8988T (cell line): ENCODE results near the gene PRR29.

Source experiments
- DNase-seq: peaks from one replicate; pipeline ENCODE4 v3.0.0; 2011

PRR29 gene

DNA sequence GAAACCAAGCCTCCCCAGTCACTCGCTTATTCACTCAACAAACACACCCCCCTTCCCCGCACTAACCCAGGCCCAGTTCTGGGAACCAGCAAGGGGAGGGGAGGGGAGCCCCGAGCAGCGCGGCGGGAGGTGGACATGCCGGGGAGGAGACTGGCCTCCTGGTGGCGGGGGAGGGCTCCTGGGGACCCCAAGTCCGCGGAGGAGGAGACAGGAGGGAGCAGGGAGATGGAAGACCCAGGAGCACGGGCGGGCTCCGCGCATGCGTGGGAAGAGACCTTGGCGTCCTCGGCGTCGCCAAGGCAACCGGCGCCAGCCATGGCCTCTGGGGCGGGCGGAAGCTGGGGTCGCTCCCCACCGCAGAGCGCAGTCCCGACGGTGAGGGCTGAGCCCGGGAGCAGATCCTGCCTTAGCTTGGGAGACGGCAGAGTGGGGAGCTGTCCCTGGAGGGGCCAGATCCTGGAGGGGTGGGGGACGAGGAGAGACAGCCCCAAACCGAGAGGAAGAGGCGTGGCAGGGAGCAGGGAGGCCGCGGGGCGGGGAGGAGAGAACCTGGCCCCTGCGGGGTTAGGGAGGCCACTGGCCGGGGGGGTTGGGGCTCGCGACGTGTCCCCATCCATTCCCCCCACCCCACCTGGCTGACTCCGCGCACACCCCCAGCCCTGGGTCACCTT lies at the start of gene PRR29:
PRR29 (plus strand) TSS at position 302 of the 671 bp plus-strand sequence; CDS start at position 316, 14 bp downstream.
- DNase-seq, result peak; percentile 75

DNA sequence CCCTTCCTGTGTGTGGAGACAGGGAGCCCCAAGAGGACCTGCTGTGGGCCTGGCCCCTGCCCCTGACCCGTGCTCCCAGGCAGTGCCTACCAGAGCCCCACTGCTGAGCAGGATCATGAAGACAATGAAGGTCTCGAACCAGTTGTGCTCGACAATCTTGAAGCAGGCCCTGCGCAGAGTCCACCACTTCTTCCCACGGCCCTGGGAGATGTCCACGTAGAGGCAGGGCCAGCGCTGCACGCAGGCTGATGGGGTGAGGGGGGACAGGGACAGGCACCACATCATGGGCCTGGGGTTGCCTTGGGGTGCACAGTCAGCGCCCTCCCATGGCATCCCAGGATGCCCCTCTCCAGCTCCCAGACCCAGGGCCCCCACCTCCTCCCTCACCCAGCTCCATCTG lies 49.6 kb upstream of the PRR29 start:
- DNase-seq, result no peak

DNA sequence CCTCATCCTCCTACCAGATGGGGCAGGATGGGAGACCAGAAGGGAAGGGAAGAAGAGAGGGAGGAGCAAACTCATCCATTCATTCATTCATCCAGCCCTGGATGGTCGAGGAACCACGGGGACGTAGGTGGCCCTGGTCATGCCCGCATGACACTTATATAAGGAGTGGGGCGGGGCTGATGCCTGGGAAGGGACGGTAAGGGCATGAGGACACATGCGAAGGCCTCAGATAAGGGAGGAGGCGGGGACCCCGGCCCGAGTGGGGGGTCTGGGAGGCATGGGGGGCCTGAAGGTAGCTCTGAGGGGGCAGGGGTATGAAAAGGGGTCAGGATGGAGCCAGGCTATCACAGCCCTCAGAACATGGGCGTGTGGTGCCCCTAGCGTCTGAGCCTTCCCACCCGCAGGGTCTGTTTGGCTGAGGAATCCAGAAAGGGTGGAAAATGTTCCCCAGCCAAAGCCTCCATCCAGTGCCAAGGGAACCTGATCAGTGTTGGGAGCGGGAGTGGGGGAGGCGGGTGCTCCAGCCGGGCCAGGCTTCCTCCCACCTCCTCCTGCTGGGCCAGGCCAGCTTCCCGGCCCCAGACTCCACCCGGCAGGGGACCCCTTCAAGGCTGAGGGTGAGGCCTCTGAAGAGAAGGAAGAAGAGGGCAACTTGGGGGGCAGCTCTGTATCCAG lies 48.4 kb upstream of the PRR29 start:
- no peak for DNase-seq

DNA sequence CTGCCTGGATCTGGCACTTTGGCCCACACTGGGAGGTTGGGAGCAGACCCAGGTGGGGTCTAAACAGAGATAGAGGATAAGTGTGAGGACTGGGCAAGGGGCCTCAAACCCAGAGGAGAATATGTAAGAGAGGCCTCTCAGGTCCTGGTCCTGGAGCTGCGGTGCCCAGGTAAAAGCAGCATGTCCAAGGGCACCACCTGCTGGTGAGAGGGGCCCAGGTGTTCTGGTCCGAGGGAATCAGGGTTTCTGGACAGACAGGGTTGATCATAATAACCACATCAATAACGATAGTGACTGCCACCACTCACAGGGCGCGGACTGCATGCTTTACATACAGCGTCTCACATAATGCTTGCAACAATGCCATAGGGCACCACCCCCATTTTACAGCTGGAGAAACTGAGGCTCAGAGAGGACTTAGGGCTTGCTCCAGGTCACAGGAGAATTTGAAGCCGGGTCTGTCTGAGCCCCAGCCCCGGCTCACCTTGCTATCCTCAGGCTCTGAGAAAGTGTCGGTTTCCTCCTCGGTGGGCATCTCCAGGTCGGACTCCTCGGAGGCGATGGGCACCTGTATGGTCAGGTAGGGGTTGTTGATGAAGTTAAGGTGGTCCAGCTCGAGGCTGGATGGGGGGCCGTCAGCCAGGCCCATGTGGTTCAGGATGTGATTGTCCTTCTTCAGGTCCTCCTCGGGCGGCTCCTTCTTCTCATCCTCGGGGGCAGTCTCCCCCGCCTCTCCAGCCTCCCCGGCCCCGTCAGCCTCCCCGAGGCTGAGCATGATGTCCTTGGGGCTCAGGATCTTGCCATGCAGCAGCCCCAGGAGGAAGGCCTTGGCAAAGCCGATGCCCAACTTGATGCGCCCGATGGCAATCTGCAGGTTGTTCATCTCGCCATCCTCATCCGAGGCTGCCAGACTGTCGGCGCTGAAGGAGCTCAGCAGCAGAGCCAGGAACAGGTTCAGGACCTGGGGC lies 46.9 kb upstream of the PRR29 start:
- peak; percentile 67 for DNase-seq

DNA sequence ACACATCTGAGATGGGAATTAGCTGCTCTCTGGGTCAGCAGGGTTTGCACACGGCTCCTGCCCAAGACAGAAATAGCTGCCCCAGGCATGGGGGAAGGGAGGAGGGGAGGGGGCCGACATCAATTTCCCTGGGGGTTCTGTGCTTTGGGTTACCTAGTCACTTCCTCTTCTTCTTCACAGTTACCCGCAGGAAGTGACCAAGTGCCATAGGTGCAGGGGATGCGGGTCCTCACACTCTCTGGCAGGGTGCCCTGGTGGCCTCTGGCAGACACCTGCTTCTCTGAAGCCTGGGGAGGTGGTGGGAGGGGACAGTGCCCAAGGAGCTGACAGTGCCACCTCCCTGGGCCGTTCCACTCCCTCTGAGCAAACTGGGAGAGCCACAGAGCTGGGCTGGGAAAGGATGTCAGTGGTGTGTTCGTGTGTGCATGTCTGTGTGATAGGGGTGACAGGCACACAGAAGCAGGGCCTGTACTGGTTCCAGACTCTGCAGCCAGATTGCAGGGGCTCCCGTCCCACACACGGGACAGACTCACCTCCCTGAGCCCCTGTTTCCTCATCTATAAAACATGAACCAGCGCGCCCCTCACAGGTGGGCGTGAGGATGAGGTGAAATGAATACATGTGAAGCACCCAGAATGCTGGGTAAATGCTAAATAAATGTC lies 43.6 kb upstream of the PRR29 start:
- no peak for DNase-seq

DNA sequence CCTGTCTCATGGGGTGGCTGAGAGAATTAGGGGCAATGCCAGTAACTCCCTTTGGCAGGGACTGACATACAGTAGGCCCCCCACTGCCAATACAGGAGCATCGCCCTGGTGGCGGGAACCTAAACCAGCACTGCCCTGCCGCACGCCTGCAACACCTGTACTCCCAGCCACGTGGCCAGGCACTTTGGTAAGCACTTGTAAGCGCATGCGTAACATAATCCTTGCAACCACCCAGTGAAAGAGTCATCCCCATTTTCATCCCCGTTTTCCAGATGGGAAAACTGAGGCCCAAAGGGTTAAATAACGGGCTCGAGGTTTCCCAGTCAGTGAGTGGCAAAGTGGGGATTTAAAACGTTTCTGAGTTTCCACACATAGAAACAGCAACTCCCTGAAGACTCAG lies 42.9 kb upstream of the PRR29 start:
- no peak for DNase-seq

DNA sequence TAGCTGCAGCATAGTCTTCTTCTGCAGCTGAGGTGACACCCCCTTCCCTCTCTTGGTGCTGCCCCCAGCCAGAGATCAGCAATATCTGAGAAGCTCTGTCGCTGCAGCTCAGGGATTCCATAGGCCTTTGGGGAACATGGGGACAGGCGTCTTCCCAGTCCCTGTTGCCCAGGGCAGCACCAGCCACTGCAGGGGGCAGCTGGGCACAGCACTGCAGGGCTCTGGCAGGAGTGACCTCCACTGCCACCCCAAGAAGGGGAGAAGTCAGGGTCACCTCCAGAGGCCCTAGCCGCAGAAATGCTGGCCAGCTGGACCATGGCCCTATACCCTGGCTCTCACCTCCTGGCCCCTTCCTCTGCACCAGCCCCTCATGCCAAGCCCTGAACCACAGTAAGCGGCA lies 42.4 kb upstream of the PRR29 start:
- DNase-seq, result no peak

DNA sequence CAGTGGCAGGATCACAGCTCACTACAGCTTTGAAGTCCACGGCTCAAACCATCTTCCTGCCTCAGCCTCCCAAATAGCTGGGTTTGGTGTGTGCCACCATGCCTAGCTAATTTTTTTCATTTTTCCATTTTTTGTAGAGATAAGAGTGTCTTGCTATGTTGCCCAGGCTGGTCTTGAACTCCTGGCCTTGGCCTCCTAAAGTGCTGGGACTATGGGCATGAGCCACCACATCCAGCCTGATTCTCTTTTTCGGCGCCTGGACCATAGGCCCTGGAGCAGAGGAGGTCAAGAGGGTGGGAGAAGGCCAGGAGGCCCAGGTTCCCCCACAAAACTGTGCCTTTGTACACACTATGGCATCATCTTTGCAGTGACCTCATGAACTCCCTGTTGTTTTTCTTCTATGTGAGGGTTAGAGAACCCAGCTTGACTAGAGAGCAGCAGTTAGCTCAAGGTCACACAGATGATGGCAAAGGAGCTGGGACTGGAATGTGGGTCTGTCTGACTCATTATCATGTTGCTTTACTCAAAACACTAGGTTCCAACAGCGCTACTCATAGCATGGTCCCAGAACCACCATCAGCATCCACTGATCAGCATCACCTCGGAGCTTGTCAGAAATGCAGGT lies 41.7 kb upstream of the PRR29 start:
- DNase-seq, result no peak

DNA sequence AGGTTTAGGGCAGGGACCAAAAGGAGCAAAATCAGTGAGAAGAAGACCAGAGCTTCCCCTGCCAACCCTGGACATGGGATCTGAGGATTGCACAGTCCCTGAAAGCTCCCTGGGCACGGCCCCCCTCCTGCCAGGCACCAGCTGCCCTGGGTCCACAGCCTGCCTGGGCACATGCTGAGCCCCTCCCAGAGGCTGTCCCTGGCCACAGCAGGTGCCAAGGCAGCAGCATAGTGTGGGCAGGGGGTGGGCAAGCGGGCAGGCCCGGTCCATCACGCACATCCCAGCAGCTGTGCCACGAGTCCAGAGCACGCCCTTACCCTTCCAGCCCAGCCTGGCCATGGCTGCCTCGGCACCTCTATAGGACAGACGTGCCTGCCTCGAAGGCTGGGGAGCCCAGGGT lies 38.1 kb upstream of the PRR29 start:
- DNase-seq, result no peak

DNA sequence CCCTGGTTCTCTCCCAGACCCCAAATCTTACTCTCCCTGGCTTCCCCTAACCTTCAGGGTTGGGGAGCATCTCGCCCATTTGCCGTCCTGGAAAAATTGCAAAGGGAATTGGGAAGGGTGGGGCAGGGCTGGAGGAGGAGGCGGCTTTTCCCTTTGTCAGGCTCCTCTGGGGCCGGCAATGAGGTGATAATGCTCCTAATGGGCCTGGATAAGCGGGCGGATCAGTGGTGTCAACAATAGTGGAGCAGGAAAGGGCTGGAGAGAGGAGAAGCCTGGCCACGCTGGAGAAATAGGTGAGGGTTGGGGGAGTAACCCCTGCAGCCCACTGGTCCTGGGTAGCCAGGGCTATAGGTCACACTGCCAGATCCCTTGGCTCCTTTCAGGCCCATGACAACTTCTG lies 37.7 kb upstream of the PRR29 start:
- no peak for DNase-seq

DNA sequence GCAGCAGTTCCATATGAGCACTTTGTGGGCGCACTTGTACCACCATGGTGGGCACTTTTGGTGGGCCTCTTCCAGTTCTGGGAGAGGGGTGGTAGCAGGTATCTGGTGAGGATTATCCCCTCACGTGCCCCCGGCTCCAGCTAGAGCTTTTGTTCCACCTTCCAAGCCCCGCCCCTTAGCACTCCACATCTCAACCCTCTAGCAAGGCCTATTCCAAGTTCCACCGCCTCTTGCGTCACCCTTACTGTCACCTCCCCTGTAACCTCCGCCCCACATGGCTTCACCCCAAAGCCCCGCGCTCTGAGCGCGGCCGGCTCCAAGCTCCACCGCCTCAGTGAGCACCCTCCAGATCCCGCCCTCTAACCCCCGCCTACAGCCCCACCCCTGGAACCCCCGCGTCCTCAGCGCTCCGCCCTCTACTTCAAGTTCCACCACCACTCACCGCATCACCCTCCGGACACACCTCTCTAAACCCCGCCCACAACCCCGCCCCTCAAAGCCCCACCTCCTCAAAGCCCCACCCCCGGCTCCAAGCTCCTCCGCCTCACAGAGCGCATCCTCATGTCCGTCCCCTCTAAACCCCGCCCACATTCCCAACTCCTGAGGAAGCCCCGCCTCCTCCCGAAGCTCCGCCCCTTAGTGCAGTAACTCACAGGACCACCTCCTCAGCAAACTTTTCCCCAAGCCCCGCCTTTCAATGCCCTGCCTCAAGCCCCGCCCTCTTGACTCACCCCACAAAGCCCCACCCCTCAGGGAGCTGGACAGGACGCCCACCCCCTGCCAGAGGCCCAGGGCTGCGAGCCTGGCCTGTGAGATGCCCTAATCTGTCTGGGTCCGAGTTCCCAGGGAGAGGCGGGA lies 36.6 kb upstream of the PRR29 start:
- no peak for DNase-seq

DNA sequence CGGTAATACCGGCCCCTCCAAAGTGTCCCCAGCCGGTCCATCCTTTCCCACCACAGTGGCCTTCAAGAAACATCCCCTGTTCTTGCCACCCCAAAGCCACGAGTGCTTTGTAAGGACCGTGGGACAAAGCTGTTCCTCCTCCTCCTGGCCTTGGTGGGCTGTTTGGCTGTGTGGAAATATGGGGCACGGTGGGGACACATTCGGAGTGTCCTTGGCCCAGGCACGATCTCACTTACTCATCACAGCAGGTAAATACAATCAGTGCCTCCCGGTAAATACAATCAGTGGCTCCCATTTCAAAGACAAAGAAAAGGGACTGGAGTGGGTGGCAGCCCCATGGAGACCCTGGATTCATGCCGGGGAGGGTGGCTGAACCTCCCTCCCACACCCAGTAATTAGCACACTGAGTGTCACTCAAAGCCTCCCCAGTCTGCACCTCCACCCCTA lies 35.8 kb upstream of the PRR29 start:
- no peak for DNase-seq

DNA sequence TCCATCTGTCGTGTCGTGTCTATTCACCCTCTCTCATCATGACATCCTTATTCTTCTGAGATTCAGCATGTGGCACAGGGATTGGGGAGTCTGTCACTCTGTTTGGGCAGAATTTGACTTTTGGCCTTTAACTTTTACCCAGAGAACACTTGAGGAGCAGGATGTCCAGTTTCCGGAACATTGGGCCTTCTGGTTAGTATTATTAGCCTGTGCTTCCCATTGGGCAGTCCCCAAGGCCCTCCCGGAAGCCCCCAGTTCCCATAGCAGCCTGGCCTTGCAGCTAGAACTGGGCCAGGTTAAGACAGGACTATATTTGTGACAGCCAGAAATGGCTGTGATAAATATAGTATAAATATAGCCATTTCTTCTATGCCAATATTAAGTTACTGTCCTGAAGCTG lies 35.0 kb upstream of the PRR29 start:
- no peak for DNase-seq

DNA sequence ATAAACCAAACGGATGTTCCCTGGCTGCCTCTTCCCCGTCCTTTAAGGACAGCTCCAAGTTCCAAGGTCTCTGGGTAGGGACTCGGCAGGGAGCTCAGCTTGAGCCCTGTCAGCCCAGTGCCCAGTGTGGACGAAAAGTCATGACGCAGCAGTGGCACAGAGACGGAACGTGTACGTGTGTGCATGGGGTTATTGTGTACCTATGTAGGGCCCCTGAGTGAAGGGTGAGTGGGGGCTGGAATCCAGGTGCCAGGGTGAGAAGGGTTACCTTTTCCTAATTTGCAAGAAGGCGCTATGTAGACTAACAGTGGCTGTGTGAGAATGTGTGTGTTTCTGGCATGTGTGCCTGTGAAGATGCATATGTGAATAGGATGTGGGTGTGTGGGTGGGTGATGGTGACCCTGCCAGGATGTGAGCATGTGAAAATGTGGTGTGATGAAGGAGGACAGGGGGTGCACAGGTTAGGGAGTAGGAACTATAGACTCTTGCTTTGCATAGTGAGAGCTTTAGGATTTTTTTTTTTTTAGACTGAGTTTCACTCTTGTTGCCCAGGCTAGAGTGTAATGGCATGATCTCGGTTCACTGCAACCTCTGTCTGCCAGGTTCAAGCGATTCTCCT lies 31.4 kb upstream of the PRR29 start:
- DNase-seq, result no peak

DNA sequence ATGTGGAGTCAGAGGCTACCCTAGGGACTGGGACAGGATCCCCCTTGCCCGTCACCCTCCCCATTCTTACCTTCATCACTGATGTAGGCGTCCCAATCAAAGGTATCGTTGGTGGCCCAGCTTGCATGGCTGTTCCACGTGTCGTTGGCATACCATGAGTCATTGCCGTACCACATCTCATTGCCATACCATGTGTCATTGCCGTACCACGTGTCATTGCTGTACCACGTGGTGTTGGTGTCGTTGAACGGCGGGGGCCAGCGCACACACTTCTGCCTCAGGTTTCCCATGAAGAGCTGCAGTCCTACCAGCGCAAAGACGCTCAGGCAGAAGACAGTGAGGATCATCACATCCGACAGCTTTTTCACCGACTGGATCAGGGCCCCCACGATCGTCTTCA lies 30.2 kb upstream of the PRR29 start:
- DNase-seq, result no peak

DNA sequence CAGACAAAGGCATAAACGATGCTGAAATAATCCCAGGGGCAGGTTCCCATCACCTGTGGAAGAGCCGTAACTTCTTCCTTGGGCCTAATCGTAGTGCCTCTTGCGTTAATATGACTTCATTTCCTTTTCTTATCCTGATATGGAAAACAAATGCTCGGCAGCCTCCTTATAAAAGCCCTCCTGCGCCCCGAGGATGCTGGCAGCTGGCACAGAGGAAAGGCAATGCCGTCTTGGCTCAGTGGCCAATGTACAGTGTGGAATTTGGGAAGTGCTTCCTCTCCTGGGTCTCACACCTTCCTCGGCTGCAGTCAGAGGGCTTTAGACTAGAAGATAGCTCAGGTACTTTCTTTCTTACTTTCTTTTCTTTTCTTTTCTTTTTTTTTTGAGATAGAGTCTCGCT lies 28.9 kb upstream of the PRR29 start:
- no peak for DNase-seq

DNA sequence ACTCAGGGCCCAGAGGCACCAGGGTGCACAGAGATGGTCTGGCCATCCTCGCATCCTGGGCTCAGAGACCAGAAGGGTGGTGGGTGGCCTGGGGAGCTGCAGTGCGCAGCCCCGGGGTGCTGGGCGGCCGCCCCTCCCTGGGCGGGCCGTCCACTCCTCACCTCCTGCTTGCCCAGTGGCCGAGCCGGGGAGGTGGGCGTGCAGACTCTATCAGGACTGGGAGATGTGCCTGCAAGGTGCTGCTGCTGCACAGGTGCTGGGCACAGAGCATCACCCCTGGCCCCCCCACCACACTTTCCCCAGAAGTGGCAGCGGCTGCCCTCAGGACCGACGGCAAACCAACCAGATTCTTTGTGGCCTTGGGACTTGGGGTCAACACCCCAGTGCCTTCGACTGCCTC lies 25.4 kb upstream of the PRR29 start, which contains the start of gene SCN4A:
SCN4A (minus strand) TSS at position 123 of the 400 bp plus-strand sequence; CDS start at position 46, 77 bp downstream.
- DNase-seq, result no peak

DNA sequence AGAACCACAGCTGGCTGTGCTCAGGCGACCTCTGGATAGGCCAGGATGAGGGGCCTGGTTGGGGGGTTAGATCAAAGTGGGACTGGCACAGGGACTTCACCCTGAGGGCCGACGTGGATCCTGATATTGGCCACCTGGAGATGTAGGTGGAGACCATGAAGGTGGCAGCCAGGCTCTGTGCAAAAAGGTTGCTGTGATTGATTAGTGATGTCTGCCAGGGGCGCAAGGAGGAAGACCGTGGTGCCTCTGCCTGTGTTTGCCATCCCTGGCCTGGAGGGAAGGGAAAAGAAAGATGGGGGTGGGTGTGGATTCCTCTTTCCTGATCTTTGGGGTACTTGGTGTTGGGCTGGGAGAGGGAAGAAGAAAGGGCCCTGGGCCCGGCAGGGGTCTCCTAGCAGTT lies 24.9 kb upstream of the PRR29 start:
- no peak for DNase-seq

DNA sequence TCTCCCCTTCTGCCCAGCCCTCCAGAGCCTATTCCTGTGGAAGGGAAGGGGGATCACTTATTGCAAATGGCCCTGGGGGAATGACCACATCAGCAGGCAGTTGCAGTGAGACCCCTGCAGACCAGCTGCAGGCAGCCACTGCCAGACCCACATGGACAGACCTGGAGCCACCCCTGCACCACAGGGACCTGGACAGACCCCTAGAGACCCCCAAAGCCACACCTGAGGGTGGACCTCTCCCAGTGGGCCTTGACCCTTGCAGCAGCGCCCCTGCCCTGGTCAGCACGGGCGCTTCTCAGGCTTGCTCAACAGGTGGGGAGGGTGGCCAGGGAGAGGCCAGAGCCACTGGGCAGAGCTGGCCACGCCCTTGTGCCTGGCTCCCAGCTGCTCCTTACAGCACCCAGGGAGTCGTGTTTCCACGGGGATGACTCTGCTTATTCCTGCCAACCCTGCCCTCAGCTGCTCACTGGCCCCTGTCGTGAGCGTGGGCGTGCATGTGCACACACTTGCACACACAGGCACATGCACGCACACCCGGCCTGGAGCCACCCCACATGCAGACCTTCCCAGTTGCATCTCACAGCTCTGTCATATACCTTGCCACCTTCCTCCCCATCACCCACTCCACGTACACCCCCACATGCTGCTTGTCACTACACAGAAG lies 24.1 kb upstream of the PRR29 start:
- no peak for DNase-seq

DNA sequence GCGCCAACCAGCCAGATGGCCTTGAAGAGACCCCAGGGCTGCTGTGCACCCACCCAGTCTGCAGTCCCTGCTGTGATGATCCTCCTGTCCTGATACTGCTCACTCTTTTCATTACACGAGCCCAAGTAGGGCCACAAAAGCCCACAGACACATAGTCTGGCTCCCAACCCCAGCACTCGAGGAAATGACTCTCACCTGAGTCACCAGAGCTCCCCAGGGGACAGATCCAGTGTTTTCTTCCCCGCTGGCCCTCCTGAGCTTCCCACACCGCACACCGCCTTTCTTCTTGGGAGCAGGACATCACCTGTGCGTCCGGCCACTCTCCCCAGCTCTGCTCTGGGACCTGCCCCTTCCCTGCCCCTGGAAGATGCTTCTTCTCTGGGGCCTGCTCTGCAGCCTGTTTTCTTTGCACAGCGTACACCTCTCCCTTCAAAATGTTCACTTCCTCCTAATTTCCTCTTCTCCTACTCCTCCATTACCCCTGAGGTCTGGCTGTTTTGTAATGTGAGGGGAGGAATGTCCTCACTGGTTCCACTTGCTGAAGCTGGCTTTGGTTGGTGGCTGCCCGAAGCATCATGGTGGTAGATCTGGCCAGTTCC lies 23.5 kb upstream of the PRR29 start:
- peak; percentile 38 for DNase-seq
